BE2C (cell line): ENCODE data around the gene PRR19.

Source experiments
- DNase-seq: peaks from one replicate; pipeline ENCODE4 v3.0.0-alpha.2; 2020
- H3K27me3 ChIP-seq: fragments of 250-450 bp; sonication (Bioruptor Pico); 2 replicates; pipeline ENCODE4 v1.5.1; 2020; ENCODE audit warnings: mild to moderate bottlenecking
- H3K36me3 ChIP-seq: fragments of 250-450 bp; sonication (Bioruptor Pico); 2 replicates; pipeline ENCODE4 v1.5.1; 2020; ENCODE audit warnings: mild to moderate bottlenecking
- H3K4me1 ChIP-seq: fragments of 250-450 bp; sonication (Bioruptor Pico); 2 replicates; pipeline ENCODE4 v1.5.1; 2020
- H3K4me3 ChIP-seq: 2 replicates; pipeline ENCODE4 v1.5.1; 2011; ENCODE audit warnings: low read depth, low read length
- H3K9me3 ChIP-seq: fragments of 250-450 bp; sonication (Bioruptor Pico); 2 replicates; pipeline ENCODE4 v1.5.1; 2020
- TF ChIP-seq, protein P1 (sequence below): IDR thresholded peaks from 2 replicates; pipeline ENCODE4 v1.5.1; 2012; ENCODE audit warnings: mild to moderate bottlenecking, low read depth, low read length

PRR19 gene

DNA sequence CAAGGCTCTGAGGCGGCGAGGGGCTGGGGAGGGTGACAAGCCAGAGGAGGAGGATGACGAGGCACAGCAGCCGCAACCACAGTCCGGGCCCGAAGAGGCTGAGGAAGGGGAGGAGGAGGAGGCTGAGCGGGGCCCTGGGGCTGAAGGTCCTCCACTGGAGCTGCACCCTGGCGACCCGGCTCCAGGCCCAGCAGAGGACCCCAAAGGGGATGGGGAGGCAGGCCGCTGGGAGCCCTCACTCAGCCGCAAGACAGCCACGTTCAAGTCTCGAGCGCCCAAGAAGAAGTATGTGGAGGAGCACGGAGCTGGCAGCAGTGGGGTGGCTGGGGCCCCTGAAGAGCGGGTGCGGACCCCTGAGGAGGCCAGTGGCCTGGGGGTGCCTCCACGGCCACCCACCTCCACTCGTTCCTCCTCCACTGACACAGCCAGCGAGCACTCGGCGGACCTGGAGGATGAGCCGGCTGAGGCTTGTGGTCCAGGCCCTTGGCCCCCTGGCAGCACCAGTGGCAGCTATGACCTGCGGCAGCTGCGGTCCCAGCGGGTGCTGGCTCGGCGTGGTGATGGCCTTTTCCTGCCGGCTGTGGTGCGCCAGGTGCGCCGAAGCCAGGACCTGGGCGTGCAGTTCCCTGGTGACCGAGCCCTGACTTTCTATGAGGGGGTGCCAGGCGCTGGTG is 29.9 kb upstream of the PRR19 start:
- H3K9me3 ChIP-seq: no peaks in the 10 kb centered on the region
- no peaks in the 10 kb centered on the region for H3K27me3 ChIP-seq
- no peak overlapping the region for H3K4me3 ChIP-seq
- TF ChIP-seq, protein P1, sequence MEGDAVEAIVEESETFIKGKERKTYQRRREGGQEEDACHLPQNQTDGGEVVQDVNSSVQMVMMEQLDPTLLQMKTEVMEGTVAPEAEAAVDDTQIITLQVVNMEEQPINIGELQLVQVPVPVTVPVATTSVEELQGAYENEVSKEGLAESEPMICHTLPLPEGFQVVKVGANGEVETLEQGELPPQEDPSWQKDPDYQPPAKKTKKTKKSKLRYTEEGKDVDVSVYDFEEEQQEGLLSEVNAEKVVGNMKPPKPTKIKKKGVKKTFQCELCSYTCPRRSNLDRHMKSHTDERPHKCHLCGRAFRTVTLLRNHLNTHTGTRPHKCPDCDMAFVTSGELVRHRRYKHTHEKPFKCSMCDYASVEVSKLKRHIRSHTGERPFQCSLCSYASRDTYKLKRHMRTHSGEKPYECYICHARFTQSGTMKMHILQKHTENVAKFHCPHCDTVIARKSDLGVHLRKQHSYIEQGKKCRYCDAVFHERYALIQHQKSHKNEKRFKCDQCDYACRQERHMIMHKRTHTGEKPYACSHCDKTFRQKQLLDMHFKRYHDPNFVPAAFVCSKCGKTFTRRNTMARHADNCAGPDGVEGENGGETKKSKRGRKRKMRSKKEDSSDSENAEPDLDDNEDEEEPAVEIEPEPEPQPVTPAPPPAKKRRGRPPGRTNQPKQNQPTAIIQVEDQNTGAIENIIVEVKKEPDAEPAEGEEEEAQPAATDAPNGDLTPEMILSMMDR: no peak
- no peak for DNase-seq
- H3K4me1 ChIP-seq: no peaks in the 10 kb centered on the region
- peaks cover 43% of the 10 kb centered on the region for H3K36me3 ChIP-seq

DNA sequence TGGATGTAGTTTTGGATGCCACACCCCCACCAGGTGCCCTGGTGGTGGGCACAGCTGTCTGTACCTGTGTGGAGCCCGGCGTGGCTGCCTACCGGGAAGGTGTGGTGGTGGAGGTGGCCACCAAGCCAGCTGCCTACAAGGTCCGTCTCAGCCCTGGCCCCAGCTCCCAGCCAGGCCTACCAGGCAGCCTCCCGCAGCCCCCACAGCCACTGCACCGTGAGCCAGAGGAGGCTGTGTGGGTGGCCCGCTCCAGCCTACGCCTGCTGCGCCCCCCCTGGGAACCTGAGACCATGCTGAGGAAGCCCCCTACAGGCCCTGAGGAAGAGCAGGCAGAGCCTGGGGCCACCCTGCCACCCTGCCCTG is 29.4 kb upstream of the PRR19 start:
- Histone ChIP-seq H3K36me3 (peaks cover 43% of the 10 kb centered on the region), H3K4me1 (peaks cover under 1% of the 10 kb centered on the region), H3K27me3 (no peaks in the 10 kb centered on the region), H3K4me3 (no peak overlapping the region), H3K9me3 (no peaks in the 10 kb centered on the region)
- TF ChIP-seq, protein P1: no peak
- DNase-seq: no peak

DNA sequence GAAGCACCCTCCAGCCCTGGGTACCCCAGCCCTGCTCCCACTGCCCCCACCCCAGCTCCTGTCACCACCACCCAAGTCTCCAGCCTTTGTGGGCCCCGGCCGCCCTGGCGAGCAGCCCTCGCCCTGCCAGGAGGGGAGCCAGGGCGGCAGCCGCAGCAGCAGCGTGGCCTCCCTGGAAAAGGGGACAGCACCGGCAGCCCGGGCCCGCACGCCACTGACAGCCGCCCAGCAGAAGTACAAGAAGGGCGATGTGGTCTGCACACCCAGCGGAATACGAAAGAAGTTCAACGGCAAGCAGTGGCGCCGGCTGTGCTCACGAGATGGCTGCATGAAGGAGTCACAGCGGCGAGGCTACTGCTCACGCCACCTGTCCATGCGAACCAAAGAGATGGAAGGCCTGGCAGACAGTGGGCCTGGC is 28.9 kb upstream of the PRR19 start:
- Histone ChIP-seq H3K4me1 (peaks cover 5% of the 10 kb centered on the region), H3K27me3 (no peaks in the 10 kb centered on the region), H3K36me3 (peaks cover 43% of the 10 kb centered on the region), H3K9me3 (no peaks in the 10 kb centered on the region), H3K4me3 (no peak overlapping the region)
- TF ChIP-seq, protein P1: no peak
- no peak for DNase-seq

DNA sequence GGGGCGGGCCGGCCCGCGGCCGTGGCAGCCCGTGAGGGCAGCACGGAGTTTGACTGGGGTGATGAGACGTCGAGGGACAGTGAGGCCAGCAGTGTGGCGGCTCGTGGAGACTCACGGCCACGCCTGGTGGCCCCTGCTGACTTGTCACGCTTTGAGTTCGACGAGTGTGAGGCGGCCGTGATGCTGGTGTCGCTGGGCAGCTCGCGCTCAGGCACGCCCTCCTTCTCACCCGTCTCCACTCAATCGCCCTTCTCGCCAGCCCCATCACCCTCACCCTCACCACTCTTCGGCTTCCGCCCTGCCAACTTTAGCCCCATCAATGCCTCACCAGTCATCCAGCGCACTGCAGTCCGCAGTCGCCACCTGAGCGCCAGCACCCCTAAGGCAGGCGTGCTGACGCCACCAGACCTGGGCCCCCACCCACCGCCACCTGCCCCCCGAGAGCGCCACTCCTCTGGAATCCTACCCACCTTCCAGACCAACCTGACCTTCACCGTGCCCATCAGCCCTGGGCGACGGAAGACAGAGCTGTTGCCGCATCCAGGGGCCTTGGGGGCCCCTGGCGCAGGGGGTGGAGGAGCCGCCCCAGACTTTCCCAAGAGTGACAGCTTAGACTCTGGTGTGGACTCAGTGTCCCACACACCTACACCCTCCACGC is 28.4 kb upstream of the PRR19 start:
- Histone ChIP-seq H3K36me3 (peaks cover 43% of the 10 kb centered on the region), H3K27me3 (no peaks in the 10 kb centered on the region), H3K9me3 (no peaks in the 10 kb centered on the region), H3K4me1 (peaks cover 11% of the 10 kb centered on the region), H3K4me3 (no peak overlapping the region)
- TF ChIP-seq, protein P1: no peak
- no peak for DNase-seq

DNA sequence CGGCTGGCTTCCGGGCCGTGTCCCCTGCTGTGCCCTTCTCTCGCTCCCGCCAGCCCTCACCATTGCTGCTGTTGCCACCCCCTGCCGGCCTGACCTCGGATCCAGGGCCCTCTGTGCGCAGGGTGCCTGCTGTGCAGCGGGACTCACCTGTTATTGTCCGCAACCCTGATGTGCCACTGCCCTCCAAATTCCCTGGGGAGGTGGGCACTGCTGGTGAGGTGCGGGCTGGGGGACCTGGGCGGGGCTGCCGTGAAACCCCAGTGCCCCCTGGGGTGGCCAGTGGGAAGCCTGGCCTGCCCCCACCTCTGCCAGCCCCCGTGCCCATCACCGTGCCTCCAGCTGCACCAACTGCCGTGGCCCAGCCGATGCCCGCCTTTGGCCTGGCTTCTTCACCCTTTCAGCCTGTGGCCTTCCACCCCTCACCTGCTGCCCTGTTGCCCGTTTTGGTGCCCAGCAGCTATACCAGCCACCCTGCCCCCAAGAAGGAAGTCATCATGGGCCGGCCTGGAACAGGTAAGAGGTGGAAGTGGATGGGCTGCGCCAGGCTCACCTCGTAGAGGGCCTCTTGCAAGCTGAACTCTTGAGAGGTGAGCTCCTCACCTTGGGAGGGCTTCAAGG is 27.8 kb upstream of the PRR19 start:
- no peaks in the 10 kb centered on the region for H3K9me3 ChIP-seq
- peaks cover 17% of the 10 kb centered on the region for H3K4me1 ChIP-seq
- no peak overlapping the region for H3K4me3 ChIP-seq
- DNase-seq: no peak
- H3K27me3 ChIP-seq: no peaks in the 10 kb centered on the region
- peaks cover 43% of the 10 kb centered on the region for H3K36me3 ChIP-seq
- TF ChIP-seq, protein P1: no peak

DNA sequence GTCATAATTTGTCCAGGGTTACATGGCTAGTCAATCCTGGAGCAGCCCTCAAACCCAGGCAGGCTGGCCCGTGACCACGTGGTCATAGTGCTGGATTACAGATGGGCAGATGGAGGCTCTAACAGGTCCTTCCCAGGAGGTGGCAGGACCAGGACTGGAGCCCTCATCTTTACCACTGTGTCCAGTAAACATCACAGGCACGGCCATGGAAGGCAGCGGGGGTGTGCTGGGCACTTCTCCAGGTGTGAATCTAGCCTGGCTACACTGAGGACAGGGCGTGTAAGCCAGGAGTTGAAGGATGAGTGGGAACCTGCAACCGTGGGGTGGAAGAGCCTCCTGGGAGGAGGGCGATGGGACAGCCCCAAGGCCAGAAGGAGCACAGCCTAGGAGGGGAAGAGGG is 26.8 kb upstream of the PRR19 start:
- Histone ChIP-seq H3K4me1 (peaks cover 21% of the 10 kb centered on the region), H3K36me3 (peaks cover 43% of the 10 kb centered on the region), H3K9me3 (no peaks in the 10 kb centered on the region), H3K27me3 (no peaks in the 10 kb centered on the region), H3K4me3 (no peak overlapping the region)
- no peak for DNase-seq
- TF ChIP-seq, protein P1: no peak
